ENCODE data around the gene ATIC.

- TF ChIP-seq CTCF (conservative IDR thresholded peaks at IDR 0.05) (no peak), ZFX (IDR thresholded peaks at IDR 0.05) (no peak)
Measured at GRCh38 chr2:215394102-215394805, 82.4 kb downstream of the ATIC start.

Measured in C4-2B (cell line).